Measurements from ENCODE around the gene EP400. TPM values are rescaled to one million over a fixed set of nuclear protein-coding genes. Genes with fewer than 3 reads are reported as not detected.

EP400 gene
- polyA plus RNA-seq, 1 donor (not counting 4 experiments of a cell fraction or from before 2014, with no cell fraction given), result 4.1 TPM

- dilution Hi-C loops (cut with MboI; ENCODE audit: extremely low pct_ligation_motif_present, low sequenced_read_pairs), result no loop called here
- Histone ChIP-seq H3K9ac (ENCODE audit: control insufficient read depth, extremely low read depth, insufficient read depth, low read length) (no peak overlapping the region), H2AFZ (ENCODE audit: control insufficient read depth, low read length) (no peak overlapping the region), H3K4me2 (ENCODE audit: control insufficient read depth, extremely low read depth, insufficient read depth, low read depth, low read length) (no peak overlapping the region), H3K36me3 (ENCODE audit: control insufficient read depth in 2 of 2, extremely low read depth in 1 of 2, insufficient read depth in 2 of 2, low read length in 2 of 2) (peaks cover 0 to 1% of the 10 kb centered on the region in 2 experiments), H3K9me3 (ENCODE audit: control insufficient read depth, low read depth, low read length) (no peaks in the 10 kb centered on the region), H3K27ac (ENCODE audit: control insufficient read depth, insufficient read depth, low read length) (no peak overlapping the region), H4K20me1 (ENCODE audit: control insufficient read depth, extremely low read depth, insufficient read depth, low read length) (no peaks in the 10 kb centered on the region), H3K4me1 (ENCODE audit: control insufficient read depth, extremely low read depth, insufficient read depth, low read length) (no peaks in the 10 kb centered on the region), H3K4me3 (ENCODE audit: control insufficient read depth in 2 of 3, extremely low read depth in 1 of 3, insufficient read depth in 2 of 3, low read depth in 1 of 3, low read length in 3 of 3) (no peak overlapping the region), H3K9me1 (ENCODE audit: control insufficient read depth, extremely low read depth, insufficient read depth, low read length) (no peaks in the 10 kb centered on the region), H3K79me2 (ENCODE audit: control insufficient read depth, insufficient read depth, low read length) (peaks cover 5% of the 10 kb centered on the region), H3K27me3 (ENCODE audit: control insufficient read depth, extremely low read depth, insufficient read depth, low read length) (no peaks in the 10 kb centered on the region)
- TF ChIP-seq EZH2 (IDR thresholded peaks at IDR 0.05; ENCODE audit: low read length), result no peak
- no peak for TF ChIP-seq CTCF (optimal IDR thresholded peaks at IDR 0.05 in 1 of 3, IDR thresholded peaks at IDR 0.05 in 1 of 3, conservative IDR thresholded peaks at IDR 0.05 in 1 of 3; ENCODE audit: extremely low read depth in 1 of 3, insufficient read depth in 2 of 3, low read length in 3 of 3)
- DNase-seq (ENCODE audit: low read depth, low spot score) (no peak), FAIRE-seq (no peak)
Observed at GRCh38 chr12:132089407-132089910, 139.7 kb downstream of the EP400 start.

GRCh38 chr12:132094269-132094891 lies 144.6 kb downstream of the EP400 start:
- Histone ChIP-seq H3K79me2 (ENCODE audit: control insufficient read depth, insufficient read depth, low read length) (peaks cover 5% of the 10 kb centered on the region), H3K4me1 (ENCODE audit: control insufficient read depth, extremely low read depth, insufficient read depth, low read length) (no peaks in the 10 kb centered on the region), H3K27ac (ENCODE audit: control insufficient read depth, insufficient read depth, low read length) (no peak overlapping the region), H3K9me3 (ENCODE audit: control insufficient read depth, low read depth, low read length) (no peaks in the 10 kb centered on the region), H3K9ac (ENCODE audit: control insufficient read depth, extremely low read depth, insufficient read depth, low read length) (no peak overlapping the region), H3K4me2 (ENCODE audit: control insufficient read depth, extremely low read depth, insufficient read depth, low read depth, low read length) (no peak overlapping the region), H2AFZ (ENCODE audit: control insufficient read depth, low read length) (no peak overlapping the region), H4K20me1 (ENCODE audit: control insufficient read depth, extremely low read depth, insufficient read depth, low read length) (no peaks in the 10 kb centered on the region), H3K36me3 (ENCODE audit: control insufficient read depth in 2 of 2, extremely low read depth in 1 of 2, insufficient read depth in 2 of 2, low read length in 2 of 2) (peaks cover 0 to 2% of the 10 kb centered on the region in 2 experiments), H3K9me1 (ENCODE audit: control insufficient read depth, extremely low read depth, insufficient read depth, low read length) (no peaks in the 10 kb centered on the region), H3K4me3 (ENCODE audit: control insufficient read depth in 2 of 3, extremely low read depth in 1 of 3, insufficient read depth in 2 of 3, low read depth in 1 of 3, low read length in 3 of 3) (no peak overlapping the region), H3K27me3 (ENCODE audit: control insufficient read depth, extremely low read depth, insufficient read depth, low read length) (no peaks in the 10 kb centered on the region)
- no peak for TF ChIP-seq CTCF (optimal IDR thresholded peaks at IDR 0.05 in 1 of 3, IDR thresholded peaks at IDR 0.05 in 1 of 3, conservative IDR thresholded peaks at IDR 0.05 in 1 of 3; ENCODE audit: extremely low read depth in 1 of 3, insufficient read depth in 2 of 3, low read length in 3 of 3)
- TF ChIP-seq EZH2 (IDR thresholded peaks at IDR 0.05; ENCODE audit: low read length), result no peak
- DNase-seq (ENCODE audit: low read depth, low spot score) (no peak), FAIRE-seq (no peak)
- dilution Hi-C loops (cut with MboI; ENCODE audit: extremely low pct_ligation_motif_present, low sequenced_read_pairs), result no loop called here
